ENCODE results near the gene HK2.

HK2 gene

DNA sequence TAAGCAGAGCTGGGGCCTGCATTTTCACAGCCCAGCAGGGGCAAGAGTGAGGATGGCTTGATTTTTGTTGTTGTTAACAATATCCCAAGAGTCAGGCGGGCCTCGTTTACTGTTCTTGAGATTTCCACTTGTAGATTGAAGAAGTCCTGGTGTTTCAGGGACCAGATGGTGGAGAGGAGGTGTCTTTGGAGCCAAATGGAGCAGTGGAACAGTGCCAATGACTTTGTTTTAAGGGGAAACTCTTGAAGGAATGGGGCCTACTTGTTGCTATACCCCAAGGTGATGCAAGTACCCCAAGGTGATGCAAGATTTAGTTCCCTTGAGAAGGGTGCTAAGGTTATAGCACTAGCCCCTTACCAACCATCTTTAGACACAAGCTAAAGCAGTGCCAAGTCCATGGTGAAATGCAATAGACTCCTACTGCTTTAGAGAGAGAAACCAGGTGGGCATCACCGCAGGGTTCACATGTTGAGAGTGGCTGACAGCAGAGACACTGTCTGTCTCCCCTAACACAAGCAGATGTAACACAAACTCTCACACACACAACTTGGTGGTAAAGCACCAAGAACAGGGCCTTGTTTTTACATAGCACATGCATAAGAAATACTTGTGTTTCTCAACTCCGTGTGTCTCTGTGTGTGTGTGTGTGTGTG, 44.0 kb downstream of the HK2 start:
- Histone ChIP-seq H3K4me3 (replicated peaks; ENCODE audit: insufficient read depth, low read length) (no peak overlapping the region), H3K27ac (replicated peaks) (no peak overlapping the region), H3K27me3 (ENCODE audit: insufficient read depth, poor library complexity, severe bottlenecking) (no peaks in the 10 kb centered on the region)
- DNase-seq (ENCODE audit: low read depth in 1 of 2, low spot score in 1 of 2) = peak in 1 of 2 experiments; percentile 64
- no peak for TF ChIP-seq SPI1 (IDR thresholded peaks at IDR 0.05; ENCODE audit: borderline replicate concordance, low read depth)
- TF ChIP-seq REST (IDR thresholded peaks at IDR 0.05; ENCODE audit: insufficient replicate concordance, low read depth) = no peak
- no peak for TF ChIP-seq GABPA (IDR thresholded peaks at IDR 0.05; ENCODE audit: low read depth)
- no peak for TF ChIP-seq POLR2AphosphoS5 (IDR thresholded peaks at IDR 0.05; ENCODE audit: low read depth)
- no peak for TF ChIP-seq CTCF (IDR thresholded peaks at IDR 0.05; ENCODE audit: insufficient read depth, low read length)

DNA sequence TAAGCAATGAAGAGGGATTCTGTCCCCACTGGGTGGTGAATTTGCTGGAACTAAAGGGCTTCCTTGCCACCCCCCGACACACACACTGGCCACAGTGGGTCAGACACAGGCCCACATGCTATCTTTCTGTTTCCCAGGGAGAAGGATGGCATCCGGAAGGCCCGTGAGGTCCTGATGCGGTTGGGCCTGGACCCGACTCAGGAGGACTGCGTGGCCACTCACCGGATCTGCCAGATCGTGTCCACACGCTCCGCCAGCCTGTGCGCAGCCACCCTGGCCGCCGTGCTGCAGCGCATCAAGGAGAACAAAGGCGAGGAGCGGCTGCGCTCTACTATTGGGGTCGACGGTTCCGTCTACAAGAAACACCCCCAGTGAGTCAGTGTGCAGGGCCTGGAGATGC, 44.6 kb downstream of the HK2 start:
- TF ChIP-seq POLR2AphosphoS5 (IDR thresholded peaks at IDR 0.05; ENCODE audit: low read depth) (no peak), CTCF (IDR thresholded peaks at IDR 0.05; ENCODE audit: insufficient read depth, low read length) (no peak), SPI1 (IDR thresholded peaks at IDR 0.05; ENCODE audit: borderline replicate concordance, low read depth) (no peak), GABPA (IDR thresholded peaks at IDR 0.05; ENCODE audit: low read depth) (no peak), REST (IDR thresholded peaks at IDR 0.05; ENCODE audit: insufficient replicate concordance, low read depth) (no peak)
- Histone ChIP-seq H3K4me3 (replicated peaks; ENCODE audit: insufficient read depth, low read length) (no peak overlapping the region), H3K27ac (replicated peaks) (no peak overlapping the region), H3K27me3 (ENCODE audit: insufficient read depth, poor library complexity, severe bottlenecking) (no peaks in the 10 kb centered on the region)
- no peak for DNase-seq (ENCODE audit: low read depth in 1 of 2, low spot score in 1 of 2)

GRCh38 chr2:74880054-74880728, 46.3 kb downstream of the HK2 start:
- no peak for TF ChIP-seq GABPA (IDR thresholded peaks at IDR 0.05; ENCODE audit: low read depth)
- no peak for TF ChIP-seq SPI1 (IDR thresholded peaks at IDR 0.05; ENCODE audit: borderline replicate concordance, low read depth)
- TF ChIP-seq REST (IDR thresholded peaks at IDR 0.05; ENCODE audit: insufficient replicate concordance, low read depth) = no peak
- TF ChIP-seq CTCF (IDR thresholded peaks at IDR 0.05; ENCODE audit: insufficient read depth, low read length) = no peak
- no peak for TF ChIP-seq POLR2AphosphoS5 (IDR thresholded peaks at IDR 0.05; ENCODE audit: low read depth)
- Histone ChIP-seq H3K27ac (replicated peaks) (no peak overlapping the region), H3K27me3 (ENCODE audit: insufficient read depth, poor library complexity, severe bottlenecking) (no peaks in the 10 kb centered on the region), H3K4me3 (replicated peaks; ENCODE audit: insufficient read depth, low read length) (no peak overlapping the region)
- DNase-seq (ENCODE audit: low read depth in 1 of 2, low spot score in 1 of 2) = no peak
